Astrocyte (in vitro differentiated cells and primary cell): ENCODE measurements around the gene MKKS. TPM values are rescaled to one million over a fixed set of nuclear protein-coding genes. Genes with fewer than 3 reads are reported as not detected.

Experiments used
- DNase-seq: peaks from one replicate; pipeline ENCODE4 v3.0.0-alpha.2; 2010; ENCODE audit warnings: low read depth
- FAIRE-seq: peaks from 2 replicates; lab custom pipeline; 2011; peaks lifted over from hg19 to GRCh38; lab: Jason Lieb, UNC
- H2AFZ ChIP-seq: 2 replicates; pipeline ENCODE4 v1.6.0; 2012; ENCODE audit warnings: low read depth, low read length, inconsistent platforms
- H3K27ac ChIP-seq: 2 replicates; pipeline ENCODE4 v1.5.1; 2011; ENCODE audit warnings: low read depth, low read length, inconsistent platforms
- H3K27me3 ChIP-seq: 2 replicates; pipeline ENCODE4 v1.6.0; 2011; ENCODE audit warnings: low read length, inconsistent platforms; ENCODE audit not compliant: insufficient read depth
- H3K36me3 ChIP-seq: 2 replicates; pipeline ENCODE4 v1.5.1; 2011; ENCODE audit warnings: low read length, inconsistent platforms; ENCODE audit not compliant: insufficient read depth
- H3K4me1 ChIP-seq: 2 replicates; pipeline ENCODE4 v1.5.1; 2011; ENCODE audit warnings: low read length, inconsistent platforms; ENCODE audit not compliant: insufficient read depth
- H3K4me2 ChIP-seq: 2 replicates; pipeline ENCODE4 v1.6.0; 2012; ENCODE audit warnings: low read length, inconsistent platforms
- H3K4me3 ChIP-seq: 2 replicates; pipeline ENCODE4 v1.5.1; 2011; ENCODE audit warnings: low read depth, mild to moderate bottlenecking, low read length, inconsistent platforms; ENCODE audit not compliant: insufficient read depth
- H3K79me2 ChIP-seq: 2 replicates; pipeline ENCODE4 v1.6.0; 2012; ENCODE audit warnings: mild to moderate bottlenecking, low read length, inconsistent platforms; ENCODE audit not compliant: insufficient read depth
- H3K9ac ChIP-seq: 2 replicates; pipeline ENCODE4 v1.6.0; 2012; ENCODE audit warnings: mild to moderate bottlenecking, low read length, inconsistent platforms
- H3K9me3 ChIP-seq: 2 replicates; pipeline ENCODE4 v1.5.1; 2012; ENCODE audit warnings: low read depth, mild to moderate bottlenecking, low read length, inconsistent platforms; ENCODE audit not compliant: insufficient read depth
- H4K20me1 ChIP-seq: 2 replicates; pipeline ENCODE4 v1.6.0; 2012; ENCODE audit warnings: low read length, inconsistent platforms; ENCODE audit not compliant: insufficient read depth
- H3K27ac Mint-ChIP-seq: one replicate; pipeline ENCODE4 v1.8.0; 2021; ENCODE audit warnings: mild to moderate bottlenecking, mixed read lengths; ENCODE audit not compliant: unreplicated experiment
- H3K27me3 Mint-ChIP-seq: one replicate; pipeline ENCODE4 v1.8.0; 2021; ENCODE audit warnings: low read depth, mixed read lengths; ENCODE audit not compliant: unreplicated experiment
- H3K36me3 Mint-ChIP-seq: one replicate; pipeline ENCODE4 v1.8.0; 2021; ENCODE audit warnings: low read depth, mixed read lengths; ENCODE audit not compliant: unreplicated experiment
- H3K4me1 Mint-ChIP-seq: one replicate; pipeline ENCODE4 v1.8.0; 2021; ENCODE audit warnings: low read depth, mixed read lengths; ENCODE audit not compliant: unreplicated experiment
- H3K4me3 Mint-ChIP-seq: one replicate; pipeline ENCODE4 v1.8.0; 2021; ENCODE audit warnings: mild to moderate bottlenecking, moderate library complexity, mixed read lengths; ENCODE audit not compliant: unreplicated experiment
- H3K9me3 Mint-ChIP-seq: one replicate; pipeline ENCODE4 v1.8.0; 2021; ENCODE audit warnings: mild to moderate bottlenecking, mixed read lengths; ENCODE audit not compliant: unreplicated experiment
- CTCF ChIP-seq: IDR thresholded peaks from 2 replicates; pipeline ENCODE4 v1.5.1; 2011; ENCODE audit warnings: low read depth, mild to moderate bottlenecking, inconsistent platforms, low read length, moderate library complexity; ENCODE audit not compliant: insufficient read depth
- EZH2 ChIP-seq: IDR thresholded peaks from 2 replicates; pipeline ENCODE4 v1.6.1; 2012; ENCODE audit warnings: mild to moderate bottlenecking, low read length, inconsistent platforms; ENCODE audit not compliant: insufficient read depth
- total RNA-seq: library from RNA; stranded (reverse); gene quantifications from 2 replicates; pipeline ENCODE4 v1.2.1, GENCODE V29; 2021

The MKKS gene
- total RNA-seq, 1 donor from 2014 or later = 13.4 TPM

GRCh38 chr20:10433014-10433622 is 904 bp downstream of the MKKS start:
- no peaks in the 10 kb centered on the region for H3K36me3 ChIP-seq
- DNase-seq = no peak
- Mint-ChIP-seq H3K4me1 (peaks cover 11% of the 10 kb centered on the region), H3K4me3 (peak overlapping the region; percentile 92), H3K27ac (peak overlapping the region; percentile 90), H3K36me3 (no peaks in the 10 kb centered on the region), H3K9me3 (no peaks in the 10 kb centered on the region), H3K27me3 (no peaks in the 10 kb centered on the region)
- H2AFZ ChIP-seq = peak overlapping the region; percentile 92
- FAIRE-seq = no peak
- H3K9me3 ChIP-seq = no peaks in the 10 kb centered on the region
- H3K4me2 ChIP-seq = peak overlapping the region; percentile 94
- peak overlapping the region; percentile 82 for H3K4me3 ChIP-seq
- peaks cover 15% of the 10 kb centered on the region for H4K20me1 ChIP-seq
- H3K4me1 ChIP-seq = peaks cover 10% of the 10 kb centered on the region
- peaks cover 67% of the 10 kb centered on the region for H3K79me2 ChIP-seq
- no peak for TF ChIP-seq EZH2
- TF ChIP-seq CTCF = no peak
- H3K27me3 ChIP-seq = no peaks in the 10 kb centered on the region
- peak overlapping the region; percentile 93 for H3K27ac ChIP-seq
- H3K9ac ChIP-seq = peak overlapping the region; percentile 91

- Histone ChIP-seq H3K36me3 (no peaks in the 10 kb centered on the region), H4K20me1 (peaks cover 23% of the 10 kb centered on the region), H3K27me3 (no peaks in the 10 kb centered on the region), H3K4me1 (peaks cover 10% of the 10 kb centered on the region), H3K27ac (no peak overlapping the region), H2AFZ (no peak overlapping the region), H3K9ac (no peak overlapping the region), H3K9me3 (no peaks in the 10 kb centered on the region), H3K4me2 (no peak overlapping the region), H3K79me2 (peaks cover 76% of the 10 kb centered on the region), H3K4me3 (no peak overlapping the region)
- Mint-ChIP-seq H3K27me3 (no peaks in the 10 kb centered on the region), H3K4me3 (peak overlapping the region; percentile 50), H3K36me3 (no peaks in the 10 kb centered on the region), H3K27ac (no peak overlapping the region), H3K9me3 (no peaks in the 10 kb centered on the region), H3K4me1 (peaks cover 10% of the 10 kb centered on the region)
- TF ChIP-seq CTCF (no peak), EZH2 (no peak)
- DNase-seq (no peak), FAIRE-seq (no peak)
These were observed 1.9 kb downstream of the MKKS start for GRCh38 chr20:10432079-10432478.

- H3K4me3 Mint-ChIP-seq = no peak overlapping the region
- H3K36me3 ChIP-seq = no peaks in the 10 kb centered on the region
These were observed 3.3 kb downstream of the MKKS start for GRCh38 chr20:10430704-10431103.

More at GRCh38 chr20:10430704-10431103, 3.3 kb downstream of the MKKS start:
- Mint-ChIP-seq H3K36me3 (no peaks in the 10 kb centered on the region), H3K27me3 (no peaks in the 10 kb centered on the region), H3K4me1 (peaks cover 9% of the 10 kb centered on the region), H3K27ac (no peak overlapping the region), H3K9me3 (no peaks in the 10 kb centered on the region)
- H3K27ac ChIP-seq = no peak overlapping the region
- FAIRE-seq (no peak), DNase-seq (no peak)
- H2AFZ ChIP-seq = no peak overlapping the region
- H3K4me1 ChIP-seq = peaks cover 7% of the 10 kb centered on the region
- H3K4me2 ChIP-seq = no peak overlapping the region
- TF ChIP-seq CTCF (no peak), EZH2 (no peak)
- H3K9ac ChIP-seq = no peak overlapping the region
- no peaks in the 10 kb centered on the region for H3K9me3 ChIP-seq
- peaks cover 28% of the 10 kb centered on the region for H4K20me1 ChIP-seq
- H3K4me3 ChIP-seq = no peak overlapping the region
- no peaks in the 10 kb centered on the region for H3K27me3 ChIP-seq
- H3K79me2 ChIP-seq = peaks cover 82% of the 10 kb centered on the region
